NT2/D1 (cell line): ENCODE measurements around the gene UBAC2.

ENCODE experiments used
- SUZ12 ChIP-seq: IDR thresholded peaks from 2 replicates; pipeline ENCODE4 v1.6.1; 2011; ENCODE audit not compliant: insufficient read length, insufficient read depth; ENCODE audit errors: extremely low read depth
- ZNF274 ChIP-seq: IDR thresholded peaks from 2 replicates; pipeline ENCODE4 v1.6.1; 2011; ENCODE audit warnings: mild to moderate bottlenecking, low read depth, low read length

DNA sequence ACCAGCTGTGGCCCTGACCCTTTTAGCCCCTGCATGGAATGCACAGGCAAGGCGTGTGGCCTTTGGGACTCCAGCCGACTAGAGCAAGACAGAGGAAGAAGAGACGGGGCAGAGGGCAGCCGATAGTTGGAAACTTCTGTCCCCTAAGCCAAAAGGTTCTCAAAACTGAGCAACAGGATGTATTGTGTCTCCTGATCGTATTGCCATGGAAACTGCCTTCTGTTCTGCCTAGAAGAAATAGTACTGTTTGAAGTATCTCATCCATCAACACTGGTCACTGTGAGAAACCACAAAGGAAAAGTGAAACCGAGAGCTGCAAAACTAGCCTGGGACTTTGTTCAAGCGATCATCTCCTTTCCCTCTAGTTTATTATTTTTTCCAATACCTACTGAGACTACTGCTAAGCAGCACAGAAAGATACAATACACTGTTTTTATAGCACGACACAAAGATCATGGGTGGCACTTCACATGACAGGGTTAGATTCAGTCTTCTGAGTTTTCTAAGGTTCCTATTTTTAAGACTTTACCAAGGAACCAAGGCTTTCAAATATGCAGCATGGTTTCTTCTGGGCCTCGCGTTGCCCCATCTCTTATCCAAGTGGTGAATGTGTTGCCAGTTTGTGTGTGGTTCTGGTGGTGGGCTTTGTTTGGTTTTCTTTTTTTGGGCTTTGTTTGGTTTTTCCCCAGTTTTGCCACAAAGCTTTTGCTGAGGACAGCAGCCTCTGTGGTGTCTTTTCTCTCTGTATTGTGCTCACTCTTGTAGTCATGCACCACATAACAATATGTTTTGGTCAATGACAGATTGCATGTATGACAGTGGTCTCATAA lies 155.8 kb downstream of the UBAC2 start:
- TF ChIP-seq ZNF274, result no peak
- no peak for TF ChIP-seq SUZ12
